Fibroblast of villous mesenchyme (primary cell): ENCODE measurements around the gene ARHGAP45. TPM values are rescaled to one million over a fixed set of nuclear protein-coding genes. Genes with fewer than 3 reads are reported as not detected.

ENCODE experiments used
- DNase-seq: peaks from one replicate; pipeline ENCODE4 v3.0.0-alpha.2; 2010; ENCODE audit warnings: low read depth
- H3K4me3 ChIP-seq: 2 replicates; pipeline ENCODE4 v1.5.1; 2011; ENCODE audit warnings: low read depth, mild to moderate bottlenecking, low read length
- small RNA-seq: library from RNA; depleted of rRNA; stranded (forward); fragments of <200 nt; gene quantifications from one replicate; pipeline ENCODE3, GENCODE V24; 2012
- total RNA-seq: library from RNA; depleted of rRNA; stranded (reverse); fragments of >200 nt; gene quantifications from 2 replicates; pipeline ENCODE4 v1.2.3, GENCODE V29; 2012
- TF ChIP-seq, protein P1 (sequence below): IDR thresholded peaks from 2 replicates; pipeline ENCODE4 v1.5.1; 2012; ENCODE audit warnings: low read depth, mild to moderate bottlenecking, low read length; ENCODE audit not compliant: insufficient read depth

ARHGAP45 gene
- total RNA-seq, 1 donor = 0.43 TPM

DNA sequence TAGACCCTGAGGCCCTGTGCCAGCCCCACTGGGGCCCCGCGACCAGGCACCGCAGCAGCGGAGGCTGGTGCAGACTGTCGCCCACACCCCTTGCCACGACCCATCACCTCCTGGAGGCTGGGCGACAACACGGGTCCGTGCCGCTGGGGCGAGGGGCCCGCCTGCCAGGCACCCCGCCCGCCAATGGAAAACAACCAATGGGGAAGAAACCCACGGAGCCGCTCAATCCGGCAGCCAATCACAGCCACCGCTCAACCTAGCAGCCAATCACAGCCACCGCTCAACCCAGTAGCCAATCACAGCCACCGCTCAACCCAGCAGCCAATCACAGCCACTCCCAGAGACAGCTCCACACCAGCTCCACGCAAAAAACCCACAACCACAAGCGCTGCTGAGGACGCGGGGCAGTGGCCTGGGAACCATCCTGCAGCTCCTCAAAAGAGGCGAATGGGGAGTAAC lies 66.5 kb downstream of the ARHGAP45 start:
- TF ChIP-seq, protein P1, sequence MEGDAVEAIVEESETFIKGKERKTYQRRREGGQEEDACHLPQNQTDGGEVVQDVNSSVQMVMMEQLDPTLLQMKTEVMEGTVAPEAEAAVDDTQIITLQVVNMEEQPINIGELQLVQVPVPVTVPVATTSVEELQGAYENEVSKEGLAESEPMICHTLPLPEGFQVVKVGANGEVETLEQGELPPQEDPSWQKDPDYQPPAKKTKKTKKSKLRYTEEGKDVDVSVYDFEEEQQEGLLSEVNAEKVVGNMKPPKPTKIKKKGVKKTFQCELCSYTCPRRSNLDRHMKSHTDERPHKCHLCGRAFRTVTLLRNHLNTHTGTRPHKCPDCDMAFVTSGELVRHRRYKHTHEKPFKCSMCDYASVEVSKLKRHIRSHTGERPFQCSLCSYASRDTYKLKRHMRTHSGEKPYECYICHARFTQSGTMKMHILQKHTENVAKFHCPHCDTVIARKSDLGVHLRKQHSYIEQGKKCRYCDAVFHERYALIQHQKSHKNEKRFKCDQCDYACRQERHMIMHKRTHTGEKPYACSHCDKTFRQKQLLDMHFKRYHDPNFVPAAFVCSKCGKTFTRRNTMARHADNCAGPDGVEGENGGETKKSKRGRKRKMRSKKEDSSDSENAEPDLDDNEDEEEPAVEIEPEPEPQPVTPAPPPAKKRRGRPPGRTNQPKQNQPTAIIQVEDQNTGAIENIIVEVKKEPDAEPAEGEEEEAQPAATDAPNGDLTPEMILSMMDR = no peak
- H3K4me3 ChIP-seq = no peak overlapping the region
- peak; percentile 56 for DNase-seq

DNA sequence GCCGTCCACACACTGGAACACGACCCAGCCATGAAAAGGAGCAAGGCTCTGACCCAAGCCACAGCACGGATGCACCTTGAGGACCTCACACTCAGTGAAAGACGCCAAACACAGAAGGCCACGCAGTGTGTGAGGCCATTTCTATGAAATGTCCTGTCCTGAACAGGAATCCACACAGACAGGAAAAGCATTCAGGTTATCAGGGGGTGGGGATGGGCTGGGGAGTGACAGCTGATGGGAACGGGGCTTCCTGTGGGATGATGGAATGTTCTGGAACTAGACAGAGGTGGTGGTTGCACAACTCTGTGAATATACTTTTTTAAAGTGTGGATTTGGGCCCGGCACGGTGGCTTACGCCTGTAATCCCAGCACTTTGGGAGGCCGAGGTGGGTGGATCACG lies 67.5 kb downstream of the ARHGAP45 start:
- no peak overlapping the region for H3K4me3 ChIP-seq

DNA sequence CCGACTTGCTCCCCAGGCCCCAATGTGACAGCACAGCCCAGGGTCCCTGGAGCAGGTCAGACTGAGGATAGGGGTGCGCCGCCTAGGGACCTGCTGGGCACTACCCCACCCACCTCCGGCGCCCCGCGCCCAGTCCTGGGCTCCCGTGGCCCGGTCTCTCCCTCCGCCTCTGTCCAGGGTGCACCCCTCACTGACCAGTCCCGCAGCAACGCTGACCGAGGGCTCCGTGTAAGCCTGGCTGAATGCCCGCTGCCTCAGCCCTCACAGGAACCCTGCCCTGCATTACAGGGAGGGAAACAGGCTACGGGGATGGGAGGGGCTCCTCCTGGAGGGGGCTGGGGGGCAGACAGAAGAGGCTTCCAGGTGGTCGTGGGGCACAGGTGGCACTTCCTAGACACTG lies 68.5 kb downstream of the ARHGAP45 start:
- DNase-seq = no peak
- TF ChIP-seq, protein P1 = no peak
- H3K4me3 ChIP-seq = no peak overlapping the region

More for the DNA sequence above, 67.5 kb downstream of the ARHGAP45 start:
- TF ChIP-seq, protein P1 = no peak
- peak; percentile 82 for DNase-seq

DNA sequence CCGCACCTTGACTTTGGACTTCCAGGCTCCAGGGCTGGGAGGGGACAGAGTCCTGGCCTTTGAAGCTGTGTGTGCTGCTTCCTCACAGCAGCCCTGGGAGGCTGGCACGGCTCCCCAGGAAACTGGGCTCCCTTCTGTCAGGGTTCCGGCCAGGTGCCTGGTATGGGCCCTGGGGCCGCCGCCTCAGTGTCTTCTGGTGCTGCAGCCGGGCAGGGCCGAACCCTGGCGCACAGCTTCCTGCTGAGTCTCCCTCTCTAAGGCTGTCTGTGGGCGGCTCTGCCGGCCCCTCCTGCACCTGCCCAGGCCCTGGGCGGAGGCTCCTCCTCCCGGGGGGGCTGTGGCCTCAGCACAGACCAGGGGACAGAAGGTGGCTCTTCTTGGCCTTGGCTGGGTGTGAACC lies 69.2 kb downstream of the ARHGAP45 start:
- TF ChIP-seq, protein P1 = no peak
- no peak overlapping the region for H3K4me3 ChIP-seq
- no peak for DNase-seq

Small RNAs within 50 kb of the gene (small RNA-seq; reads per million reads assigned to genes)
- gene RNU6-2 = 13.4 reads per million, percentile 92 among the genes with 10 or more reads in this experiment

Other genes with a start within 250 kb of the ARHGAP45 start
- gene PLPPR3, start 245.2 kb upstream of the ARHGAP45 start, total RNA-seq = under 0.01 and 0.86 TPM in 2 replicates
- not detected in 2 replicates for gene AZU1, start 239.3 kb upstream of the ARHGAP45 start, total RNA-seq
- gene PRTN3, start 226.2 kb upstream of the ARHGAP45 start, total RNA-seq = not detected in 2 replicates
- gene ELANE, start 214.9 kb upstream of the ARHGAP45 start, total RNA-seq = not detected in 2 replicates
- 3.9 TPM in 2 replicates for gene CFD, start 207.5 kb upstream of the ARHGAP45 start, total RNA-seq
- 26.8 and 30.0 TPM in 2 replicates for gene MED16, start 174.0 kb upstream of the ARHGAP45 start, total RNA-seq
- gene RNU6-9, start 173.7 kb upstream of the ARHGAP45 start, total RNA-seq = not detected in 2 replicates
- 26.3 and 31.6 TPM in 2 replicates for gene R3HDM4, start 153.9 kb upstream of the ARHGAP45 start, total RNA-seq
- not detected in 2 replicates for gene KISS1R, start 149.8 kb upstream of the ARHGAP45 start, total RNA-seq
- 39.3 and 45.8 TPM in 2 replicates for gene ARID3A, start 141.1 kb upstream of the ARHGAP45 start, total RNA-seq
- 49.7 and 77.3 TPM in 2 replicates for gene WDR18, start 82.8 kb upstream of the ARHGAP45 start, total RNA-seq
- gene GRIN3B, start 66.7 kb upstream of the ARHGAP45 start, total RNA-seq = under 0.01 TPM in 2 replicates
- gene TMEM259, start 46.0 kb upstream of the ARHGAP45 start, total RNA-seq = 79.2 and 84.6 TPM in 2 replicates
- gene RNU6-2, start 45.6 kb upstream of the ARHGAP45 start, total RNA-seq = not detected in 2 replicates
- gene CNN2, start 40.6 kb upstream of the ARHGAP45 start, total RNA-seq = 508 and 544 TPM in 2 replicates
- 11.2 and 13.9 TPM in 2 replicates for gene ABCA7, start 27.1 kb upstream of the ARHGAP45 start, total RNA-seq
- 69.5 and 71.2 TPM in 2 replicates for gene POLR2E, start 28.2 kb downstream of the ARHGAP45 start, total RNA-seq
- gene GPX4, start 36.8 kb downstream of the ARHGAP45 start, total RNA-seq = 254 and 337 TPM in 2 replicates
- gene SBNO2, start 107.1 kb downstream of the ARHGAP45 start, total RNA-seq = 69.5 and 69.9 TPM in 2 replicates
- 90.8 and 94.1 TPM in 2 replicates for gene STK11, start 138.6 kb downstream of the ARHGAP45 start, total RNA-seq
- gene CBARP, start 170.8 kb downstream of the ARHGAP45 start, total RNA-seq = 5.8 and 6.0 TPM in 2 replicates
- gene ATP5F1D, start 174.6 kb downstream of the ARHGAP45 start, total RNA-seq = 12.1 and 15.1 TPM in 2 replicates
- gene MIDN, start 181.4 kb downstream of the ARHGAP45 start, total RNA-seq = 14.2 and 15.5 TPM in 2 replicates
- 85.5 and 140 TPM in 2 replicates for gene CIRBP, start 202.2 kb downstream of the ARHGAP45 start, total RNA-seq
- gene FAM174C, start 208.4 kb downstream of the ARHGAP45 start, total RNA-seq = 17.3 and 21.9 TPM in 2 replicates
- not detected in 2 replicates for gene EFNA2, start 218.7 kb downstream of the ARHGAP45 start, total RNA-seq